Thymus (tissue), 11 donors: ENCODE results near the gene SIGLEC7. TPM values are rescaled to one million over a fixed set of nuclear protein-coding genes. Genes with fewer than 3 reads are reported as not detected.

Source experiments
- DNase-seq, 9 donors: peaks; one replicate each; pipeline ENCODE4 v3.0.0-alpha.2; 2013; ENCODE audit warnings: low spot score in 9 of 9, low read depth in 6 of 9, missing footprints in 1 of 9
- H3K27ac ChIP-seq, 2 donors: one replicate each; pipeline ENCODE4 v1.5.1; 2013; ENCODE audit warnings: control low read depth in 1 of 2, low read depth in 1 of 2, low read length in 1 of 2, mild to moderate bottlenecking in 1 of 2, moderate library complexity in 1 of 2
- H3K27me3 ChIP-seq, 2 donors: one replicate each; pipeline ENCODE4 v1.5.1; 2013; ENCODE audit warnings: low read length in 1 of 2; ENCODE audit not compliant: control insufficient read depth in 2 of 2, insufficient read depth in 1 of 2
- H3K36me3 ChIP-seq, 2 donors: one replicate each; pipeline ENCODE4 v1.5.1; 2013; ENCODE audit warnings: low read length in 1 of 2, mild to moderate bottlenecking in 1 of 2, moderate library complexity in 1 of 2; ENCODE audit not compliant: control insufficient read depth in 2 of 2, insufficient read depth in 2 of 2
- H3K4me1 ChIP-seq, 2 donors: one replicate each; pipeline ENCODE4 v1.5.1; 2013; ENCODE audit warnings: low read length in 2 of 2; ENCODE audit not compliant: control insufficient read depth in 2 of 2, insufficient read depth in 2 of 2
- H3K4me3 ChIP-seq, 2 donors: one replicate each; pipeline ENCODE4 v1.5.1; 2013; ENCODE audit warnings: low read length in 2 of 2, control low read depth in 1 of 2, mild to moderate bottlenecking in 1 of 2
- H3K9me3 ChIP-seq, 2 donors: one replicate each; pipeline ENCODE4 v1.5.1; 2013; ENCODE audit warnings: low read length in 1 of 2, mild to moderate bottlenecking in 1 of 2; ENCODE audit not compliant: control insufficient read depth in 2 of 2, insufficient read depth in 1 of 2
- WGBS: extraction: QIAGEN DNeasy Blood & Tissue Kit; methylation state at CpG from one replicate; pipeline ENCODE4 v1.1.7; 2013; 5-methylcytosine and 5-hydroxymethylcytosine counted together
- polyA plus RNA-seq: library from polyadenylated mRNA; stranded (reverse); fragments of 200-250 nt; gene quantifications from one replicate; pipeline ENCODE4 v1.2.3, GENCODE V29; 2013
- total RNA-seq: library from RNA; stranded (reverse); fragments of 120-200 nt; gene quantifications from one replicate; pipeline ENCODE4 v1.2.4, GENCODE V29; 2013
- donor health status: healthy.

The SIGLEC7 gene
- total and polyA plus RNA-seq, 2 donors = 2.0 to 3.6 TPM

- no peak for DNase-seq
- H3K27ac ChIP-seq = no peak overlapping the region
- WGBS = 93% methylated on average over 5 of the region's 5 CpGs
Measured at GRCh38 chr19:51135004-51135403, 7.1 kb upstream of the SIGLEC7 start.

GRCh38 chr19:51135986-51136762, 5.9 kb upstream of the SIGLEC7 start:
- no peak overlapping the region for H3K27ac ChIP-seq

More at GRCh38 chr19:51135004-51135403, 7.1 kb upstream of the SIGLEC7 start:
- no peaks in the 10 kb centered on the region for H3K9me3 ChIP-seq
- H3K4me1 ChIP-seq = peaks cover 0 to 7% of the 10 kb centered on the region in 2 donors
- no peaks in the 10 kb centered on the region for H3K36me3 ChIP-seq
- H3K4me3 ChIP-seq = no peak overlapping the region
- no peaks in the 10 kb centered on the region for H3K27me3 ChIP-seq

GRCh38 chr19:51136851-51137551, 5.1 kb upstream of the SIGLEC7 start:
- Histone ChIP-seq H3K9me3 (no peaks in the 10 kb centered on the region), H3K27ac (peak overlapping the region in 1 of 2 donors; percentile 7), H3K4me3 (no peak overlapping the region), H3K27me3 (no peaks in the 10 kb centered on the region), H3K4me1 (peaks cover 0 to 8% of the 10 kb centered on the region in 2 donors), H3K36me3 (no peaks in the 10 kb centered on the region)
- no peak for DNase-seq
- WGBS = 52% methylated on average over 12 of the region's 12 CpGs

More at GRCh38 chr19:51135986-51136762, 5.9 kb upstream of the SIGLEC7 start:
- H3K9me3 ChIP-seq = no peaks in the 10 kb centered on the region
- no peaks in the 10 kb centered on the region for H3K27me3 ChIP-seq
- peaks cover 0 to 7% of the 10 kb centered on the region in 2 donors for H3K4me1 ChIP-seq
- DNase-seq = no peak
- H3K36me3 ChIP-seq = no peaks in the 10 kb centered on the region
- WGBS = 91% methylated on average over 8 of the region's 8 CpGs
- H3K4me3 ChIP-seq = no peak overlapping the region

GRCh38 chr19:51137792-51138425, 4.2 kb upstream of the SIGLEC7 start:
- H3K27me3 ChIP-seq = no peaks in the 10 kb centered on the region
- H3K9me3 ChIP-seq = no peaks in the 10 kb centered on the region
- WGBS = 82% methylated on average over 9 of the region's 9 CpGs
- H3K27ac ChIP-seq = no peak overlapping the region
- DNase-seq = no peak
- H3K4me1 ChIP-seq = peaks cover 0 to 7% of the 10 kb centered on the region in 2 donors
- H3K4me3 ChIP-seq = no peak overlapping the region
- no peaks in the 10 kb centered on the region for H3K36me3 ChIP-seq

GRCh38 chr19:51138549-51138979, 3.5 kb upstream of the SIGLEC7 start:
- Histone ChIP-seq H3K4me1 (peaks cover 0 to 7% of the 10 kb centered on the region in 2 donors), H3K4me3 (no peak overlapping the region), H3K27me3 (no peaks in the 10 kb centered on the region), H3K9me3 (no peaks in the 10 kb centered on the region), H3K36me3 (no peaks in the 10 kb centered on the region), H3K27ac (no peak overlapping the region)
- no peak for DNase-seq
- WGBS = 62% methylated on average over 6 of the region's 6 CpGs

- peak in 1 of 9 donors; percentile 15 for DNase-seq
- no peaks in the 10 kb centered on the region for H3K27me3 ChIP-seq
Measured at GRCh38 chr19:51139299-51140014, 2.6 kb upstream of the SIGLEC7 start.

GRCh38 chr19:51140441-51140840, 1.7 kb upstream of the SIGLEC7 start:
- no peak overlapping the region for H3K27ac ChIP-seq
- no peaks in the 10 kb centered on the region for H3K27me3 ChIP-seq

More at GRCh38 chr19:51139299-51140014, 2.6 kb upstream of the SIGLEC7 start:
- WGBS = 27% methylated on average over 4 of the region's 4 CpGs
- Histone ChIP-seq H3K27ac (no peak overlapping the region), H3K36me3 (no peaks in the 10 kb centered on the region), H3K4me1 (peaks cover 0 to 7% of the 10 kb centered on the region in 2 donors), H3K9me3 (no peaks in the 10 kb centered on the region), H3K4me3 (no peak overlapping the region)

GRCh38 chr19:51141181-51141580, 920 bp upstream of the SIGLEC7 start:
- DNase-seq = no peak
- WGBS = 83% methylated on average over 6 of the region's 6 CpGs
- Histone ChIP-seq H3K9me3 (no peaks in the 10 kb centered on the region), H3K4me3 (no peak overlapping the region), H3K27ac (no peak overlapping the region), H3K27me3 (no peaks in the 10 kb centered on the region), H3K4me1 (peaks cover 0 to 7% of the 10 kb centered on the region in 2 donors), H3K36me3 (no peaks in the 10 kb centered on the region)

More at GRCh38 chr19:51140441-51140840, 1.7 kb upstream of the SIGLEC7 start:
- no peak for DNase-seq
- Histone ChIP-seq H3K9me3 (no peaks in the 10 kb centered on the region), H3K4me3 (no peak overlapping the region), H3K36me3 (no peaks in the 10 kb centered on the region), H3K4me1 (peaks cover 0 to 7% of the 10 kb centered on the region in 2 donors)
- WGBS = 81% methylated on average over 6 of the region's 6 CpGs
